SKM-1 treated with dmso at 0.1 percent for 144 hours (cell line): ENCODE measurements around the gene HEATR5A.
"Not testable (repeated sequence)": the region's sequence is repeated elsewhere in the genome, so short reads cannot be mapped to it uniquely, and the experiment has no call there.

Experiments used
- DNase-seq: peaks from one replicate; lab custom pipeline; 2025; ENCODE audit not compliant: unreplicated experiment; lab: John Stamatoyannopoulos, UW

HEATR5A gene

GRCh38 chr14:31389946-31390345, 30.4 kb downstream of the HEATR5A start:
- no peak for DNase-seq

DNA sequence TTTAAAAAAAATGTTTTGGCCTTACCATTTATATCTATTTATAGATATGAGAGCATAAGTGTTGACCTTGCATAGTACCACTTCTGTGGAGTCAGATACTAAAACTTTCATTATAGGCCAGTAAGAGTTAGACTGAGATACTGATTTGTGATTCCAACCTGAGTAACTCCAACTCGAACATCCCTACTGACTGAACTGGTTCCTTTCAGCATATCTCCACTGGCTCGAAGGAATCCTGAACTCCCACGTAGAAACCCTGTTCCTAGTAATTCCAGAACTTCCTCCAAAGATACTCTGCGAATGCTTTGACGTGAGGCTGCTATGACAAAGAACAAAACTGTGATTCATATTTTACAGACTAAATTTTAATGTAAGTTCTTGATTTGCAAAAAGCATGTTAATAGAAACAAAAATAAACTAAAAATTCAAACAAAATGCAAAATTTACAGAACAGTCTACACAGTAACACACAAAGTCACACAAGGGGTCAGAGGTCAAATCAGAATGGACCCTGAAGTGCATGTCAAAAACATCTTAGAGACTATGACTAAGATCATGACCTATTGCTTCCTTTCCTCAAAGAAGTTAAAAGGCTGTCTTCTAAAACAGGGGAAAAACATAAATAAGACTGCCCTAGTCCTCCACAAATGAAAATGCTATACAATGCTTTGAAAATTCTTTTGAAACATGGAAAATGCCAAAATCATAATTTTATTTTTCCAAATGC, 31.5 kb downstream of the HEATR5A start:
- DNase-seq: no peak

- no peak for DNase-seq
Measured at GRCh38 chr14:31387091-31387490, 33.3 kb downstream of the HEATR5A start.

DNA sequence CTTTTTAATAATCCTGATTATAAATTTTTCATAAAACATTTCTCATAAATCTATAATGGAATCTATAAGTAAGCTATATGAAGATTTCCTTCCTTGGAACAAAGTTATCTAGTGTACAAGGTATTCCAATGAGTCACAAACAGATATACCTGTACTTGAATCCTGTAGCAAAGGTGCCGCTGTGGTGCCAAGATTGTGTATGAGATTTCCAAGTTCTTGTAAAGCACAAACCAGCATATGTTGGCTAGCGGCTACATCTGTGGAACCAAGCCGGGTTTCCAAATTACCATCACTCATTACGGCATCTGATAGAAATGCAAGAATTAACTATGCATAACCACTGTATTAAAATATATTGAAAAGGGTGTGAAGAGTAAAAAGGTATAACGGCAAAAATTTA, 34.1 kb downstream of the HEATR5A start:
- DNase-seq: no peak

- no peak for DNase-seq
Measured at GRCh38 chr14:31382221-31382620, 38.1 kb downstream of the HEATR5A start.

GRCh38 chr14:31380106-31380505, 40.2 kb downstream of the HEATR5A start:
- no peak for DNase-seq

DNA sequence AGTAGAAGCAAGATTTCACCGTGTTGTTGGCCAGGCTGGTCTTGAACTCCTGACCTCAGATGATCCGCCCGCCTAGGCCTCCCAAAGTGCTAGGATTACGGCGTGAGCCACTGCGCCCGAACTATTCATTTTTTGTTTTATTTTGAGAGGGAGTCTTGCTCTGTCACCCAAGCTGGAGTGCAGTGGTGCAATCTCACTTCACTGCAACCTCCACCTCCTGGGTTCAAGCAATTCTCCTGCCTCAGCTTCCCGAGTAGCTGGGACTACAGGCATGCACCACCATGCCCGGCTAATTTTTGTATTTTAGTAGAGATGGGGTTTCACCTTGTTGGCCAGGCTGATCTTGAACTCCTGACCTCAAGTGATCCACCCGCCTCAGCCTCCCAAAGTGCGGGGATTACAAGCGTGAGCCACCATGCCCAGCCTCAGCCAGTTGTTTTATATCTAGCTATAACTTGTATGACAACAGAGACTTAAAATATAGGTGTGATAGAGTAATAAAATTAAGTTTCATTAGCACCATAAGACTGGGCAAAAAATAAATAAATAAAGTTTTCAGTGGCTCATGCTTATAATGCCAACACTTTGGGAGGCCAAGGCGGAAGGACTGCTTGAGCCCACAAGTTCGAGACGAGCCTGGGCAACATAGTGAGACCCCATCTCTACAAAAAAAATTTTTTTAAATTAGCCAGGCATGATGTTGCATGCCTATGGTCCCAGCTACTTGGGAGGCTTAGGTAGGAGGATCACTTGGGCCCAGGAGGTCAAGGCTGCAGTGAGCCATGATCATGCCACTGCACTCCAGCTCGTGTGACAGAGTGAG, 41.0 kb downstream of the HEATR5A start:
- not testable (repeated sequence) for DNase-seq

DNA sequence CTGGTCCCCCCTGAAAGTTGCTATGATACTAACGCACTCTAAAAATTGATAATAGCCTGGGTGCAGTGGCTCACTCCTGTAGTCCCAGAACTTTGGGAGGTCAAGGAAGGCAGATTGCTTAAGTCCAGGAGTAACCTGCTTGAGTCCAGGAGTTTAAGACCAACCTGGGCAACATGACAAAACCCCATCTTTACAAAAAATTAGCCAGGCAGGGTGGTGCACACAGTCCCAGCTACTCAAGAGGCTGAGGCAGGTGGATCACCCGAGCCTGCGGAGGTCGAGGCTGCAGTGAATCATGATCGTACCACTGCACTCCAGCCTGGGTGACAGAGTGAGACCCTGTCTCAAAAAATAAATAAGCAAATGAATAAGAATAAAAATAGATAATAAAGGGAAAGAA, 42.9 kb downstream of the HEATR5A start:
- no peak for DNase-seq

DNA sequence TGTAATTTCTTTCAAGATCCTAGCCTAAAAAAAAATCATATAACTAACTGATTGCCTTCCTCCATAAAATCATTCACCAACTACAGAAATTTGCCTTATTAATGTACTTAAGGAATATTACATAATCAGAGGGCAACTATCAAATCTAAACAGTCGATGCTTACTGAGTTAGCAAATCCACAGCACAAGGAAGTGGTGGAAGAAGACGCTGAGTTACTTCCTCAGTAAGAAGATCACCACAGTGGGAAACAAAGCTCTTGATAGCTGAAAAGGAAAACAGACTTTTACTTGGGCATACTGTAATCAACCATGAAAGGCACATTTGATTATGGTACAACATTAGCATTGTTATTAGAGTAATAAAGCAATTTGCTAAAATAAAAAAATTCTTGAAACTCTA, 48.7 kb downstream of the HEATR5A start:
- peak; percentile 36 for DNase-seq

- DNase-seq: no peak
Measured at GRCh38 chr14:31363331-31364073, 56.8 kb downstream of the HEATR5A start.

DNA sequence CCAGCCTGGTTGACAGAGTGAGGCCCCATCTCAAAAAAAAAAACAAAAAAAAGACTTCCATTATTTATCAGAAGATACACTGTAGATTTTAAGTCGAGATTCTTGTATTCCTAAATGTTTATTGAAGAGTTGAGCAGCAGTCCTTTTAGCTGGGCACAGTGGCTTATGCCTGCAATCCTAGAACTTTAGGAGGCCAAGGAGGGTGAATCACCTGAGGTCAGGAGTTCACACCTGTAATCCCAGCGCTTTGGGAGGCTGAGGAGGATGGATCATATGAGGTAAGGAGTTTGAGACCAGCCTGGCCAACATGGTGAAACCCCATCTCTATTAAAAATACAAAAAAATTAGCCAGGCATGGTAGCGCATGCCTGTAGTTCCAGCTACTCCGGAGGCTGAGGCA, 57.6 kb downstream of the HEATR5A start:
- no peak for DNase-seq

- DNase-seq: not testable (repeated sequence)
Measured at GRCh38 chr14:31361761-31362160, 58.6 kb downstream of the HEATR5A start.

- no peak for DNase-seq
Measured at GRCh38 chr14:31360919-31361662, 59.3 kb downstream of the HEATR5A start.

- DNase-seq: no peak
Measured at GRCh38 chr14:31357279-31357678, 63.1 kb downstream of the HEATR5A start.

DNA sequence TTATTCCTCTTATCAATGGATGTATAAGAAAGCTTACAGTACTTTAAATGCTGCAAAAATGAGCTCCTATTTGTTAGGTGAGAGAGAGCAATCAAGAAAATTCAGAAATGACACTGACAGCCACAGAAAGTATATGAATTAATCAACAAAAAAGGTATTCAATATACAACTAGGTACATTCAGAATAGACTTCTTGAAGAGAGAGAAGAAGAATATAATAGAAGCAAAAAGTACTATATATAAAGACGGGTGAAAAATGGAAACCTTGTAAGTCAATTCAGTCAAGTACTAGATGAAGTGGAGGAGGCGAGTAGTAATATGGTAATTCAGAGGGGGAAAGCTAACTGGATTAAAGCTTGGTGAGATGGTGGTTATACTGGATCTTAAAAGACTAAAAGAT, 74.3 kb downstream of the HEATR5A start:
- no peak for DNase-seq

DNA sequence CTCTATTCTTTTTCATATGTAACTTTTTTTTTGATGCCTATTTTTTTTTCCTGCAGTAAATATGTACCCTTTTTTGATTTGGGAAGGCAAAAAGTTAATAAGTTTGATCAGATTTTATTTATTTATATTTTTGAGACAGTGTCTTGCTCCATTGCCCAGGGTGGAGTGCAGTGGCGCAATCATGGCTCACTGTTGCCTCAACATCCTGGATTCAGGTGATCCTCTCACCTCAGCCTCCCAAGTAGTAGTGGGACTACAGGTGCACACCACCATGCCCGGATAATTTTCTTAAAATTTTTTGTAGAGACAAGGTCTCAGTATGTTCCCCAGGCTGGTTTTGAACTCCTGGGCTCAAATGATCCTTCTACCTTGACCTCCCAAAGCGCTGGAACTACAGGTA, 79.1 kb downstream of the HEATR5A start:
- no peak for DNase-seq

- no peak for DNase-seq
Measured at GRCh38 chr14:31340297-31341063, 79.9 kb downstream of the HEATR5A start.

GRCh38 chr14:31339743-31340142, 80.6 kb downstream of the HEATR5A start:
- no peak for DNase-seq

- DNase-seq: no peak
Measured at GRCh38 chr14:31337331-31337730, 83.0 kb downstream of the HEATR5A start.

GRCh38 chr14:31336646-31337045, 83.7 kb downstream of the HEATR5A start:
- peak; percentile 1 for DNase-seq
